Superior temporal gyrus (tissue), 1 donor: ENCODE data around the gene CIITA.

Source experiments
- DNase-seq: peaks from one replicate; pipeline ENCODE4 v3.0.0-alpha.2; 2016; ENCODE audit errors: extremely low spot score

The CIITA gene

DNA sequence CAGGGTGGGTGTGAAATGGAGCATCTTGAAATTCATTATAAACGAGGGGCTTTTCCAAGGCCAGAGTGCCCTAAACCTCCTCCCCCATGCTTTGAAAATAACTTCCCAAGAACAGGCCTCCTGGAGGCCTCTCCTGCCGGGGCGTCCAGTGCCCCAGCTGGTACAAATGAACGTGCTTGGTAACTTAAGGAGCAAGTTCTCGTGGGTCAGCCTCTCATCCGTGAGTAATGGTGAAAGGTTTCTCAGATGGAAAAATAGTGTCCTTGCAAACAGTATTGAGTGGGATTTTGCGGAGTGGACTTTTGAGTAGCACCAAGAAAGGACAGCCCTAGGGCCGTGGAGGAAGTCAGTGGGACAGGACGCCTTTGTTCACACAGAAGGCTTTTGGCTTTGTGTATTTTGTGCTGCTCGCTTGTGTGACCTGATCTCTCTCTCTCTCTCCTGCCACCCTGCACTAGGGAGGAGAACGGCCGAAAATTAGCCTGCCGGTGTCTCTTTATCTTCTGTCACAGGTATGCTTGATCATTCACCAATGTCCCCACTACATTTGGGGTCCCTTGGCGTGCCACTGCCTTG lies 102.0 kb downstream of the CIITA start:
- peak; percentile 23 for DNase-seq

- peak; percentile 48 for DNase-seq
Measured at GRCh38 chr16:10979717-10980601, 103.0 kb downstream of the CIITA start.

- no peak for DNase-seq
Measured at GRCh38 chr16:10980813-10981212, 103.8 kb downstream of the CIITA start.

DNA sequence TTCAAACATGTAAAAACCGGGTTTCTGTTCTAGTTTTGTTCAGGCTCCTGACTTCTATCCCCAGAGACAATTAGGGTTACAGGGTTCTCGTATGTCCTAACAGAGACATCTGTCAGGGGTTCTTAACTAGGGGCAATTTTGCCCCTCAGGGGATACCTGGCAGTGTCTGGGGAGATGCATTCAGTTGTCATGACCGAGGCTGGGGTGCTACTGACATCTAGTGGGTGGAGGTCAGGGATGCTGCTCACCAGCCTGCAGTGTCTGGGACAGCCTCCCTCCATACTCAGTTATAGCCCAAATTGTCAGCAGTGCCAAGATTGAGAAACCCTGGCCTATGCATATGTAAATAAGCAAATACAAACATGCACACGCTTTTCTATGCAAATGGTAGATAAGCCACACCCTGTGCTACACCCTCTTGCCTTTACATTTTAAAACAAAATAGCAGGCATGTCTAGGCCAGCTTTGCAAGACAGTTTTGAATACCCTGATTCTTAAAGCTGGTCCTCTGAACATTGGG lies 104.8 kb downstream of the CIITA start:
- no peak for DNase-seq

DNA sequence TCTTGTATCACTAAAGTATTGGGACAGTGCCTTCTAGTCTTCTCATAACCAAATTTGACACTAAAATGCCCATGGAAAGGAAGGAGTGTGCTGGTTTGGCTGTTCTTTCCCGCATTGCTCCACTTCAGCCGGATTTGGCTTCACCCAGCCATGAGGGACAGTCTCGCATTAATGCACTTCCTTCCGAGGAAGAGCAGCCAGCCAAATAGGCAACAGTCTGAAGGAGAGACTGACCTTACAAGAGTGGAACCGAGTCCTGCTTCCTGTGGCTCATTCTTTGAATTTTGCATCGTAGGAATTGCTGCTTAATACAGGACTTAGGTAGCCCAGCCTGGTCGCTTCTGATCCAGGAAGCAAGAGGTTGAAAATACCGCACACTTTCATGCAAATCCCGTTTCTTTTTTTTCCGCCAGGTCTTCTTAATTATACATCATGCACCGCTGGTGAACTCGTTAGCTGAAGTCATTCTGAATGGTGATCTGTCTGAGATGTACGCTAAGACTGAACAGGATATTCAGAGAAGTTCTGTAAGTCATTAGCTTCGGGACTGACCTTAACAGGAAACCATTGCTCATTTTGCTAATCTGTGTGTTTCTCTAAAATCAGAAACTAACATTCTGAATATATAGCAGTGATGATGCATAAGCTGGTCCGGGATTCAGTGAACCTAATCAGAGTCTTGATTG lies 105.6 kb downstream of the CIITA start:
- no peak for DNase-seq

DNA sequence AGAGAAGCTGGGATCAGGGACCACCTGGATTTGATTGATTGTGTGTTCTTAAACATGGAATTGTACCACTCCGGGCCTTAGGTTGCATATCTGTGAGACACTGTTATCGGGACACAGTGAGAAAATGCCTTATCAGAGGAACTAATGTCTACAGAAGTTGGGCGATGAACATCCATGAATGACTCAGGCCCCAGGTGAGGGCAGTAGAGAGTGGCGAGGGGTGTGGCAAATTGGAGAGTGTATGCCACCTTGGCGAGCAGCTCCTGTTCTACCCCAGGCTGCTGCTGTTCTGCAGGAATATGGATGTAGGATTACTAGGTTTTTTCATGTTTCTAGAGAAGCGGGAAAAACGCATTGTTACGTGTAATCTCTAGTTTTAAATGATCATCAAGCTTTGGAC lies 106.2 kb downstream of the CIITA start:
- no peak for DNase-seq

DNA sequence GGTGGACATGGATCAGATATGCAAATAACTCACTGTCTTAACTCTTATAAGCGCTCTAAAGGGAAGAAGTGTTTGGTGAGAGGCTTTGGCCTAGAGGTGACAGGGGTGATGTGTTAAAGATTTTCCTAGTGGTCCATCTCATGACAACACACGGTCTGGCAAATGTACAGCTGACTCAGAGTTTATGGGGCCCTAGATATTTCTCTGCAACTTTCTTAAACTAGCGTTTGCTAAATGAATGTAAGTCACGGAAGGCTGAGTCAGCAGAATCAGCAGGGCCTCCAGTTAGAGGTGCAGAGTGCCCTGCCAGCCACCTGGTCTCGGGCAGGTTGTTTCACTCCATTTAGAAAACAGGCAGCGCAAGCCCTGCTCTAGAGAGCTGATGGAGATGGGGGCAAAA lies 107.5 kb downstream of the CIITA start:
- DNase-seq = no peak
